HG02885 (cell line): ENCODE measurements around the gene DPH2.

ENCODE experiments used
- ATAC-seq: cut with Tn5 transposase; IDR thresholded peaks from one replicate; pipeline ENCODE4 v1.9.1; 2021; ENCODE audit warnings: mild to moderate bottlenecking; ENCODE audit not compliant: unreplicated experiment, poor library complexity

DPH2 gene

DNA sequence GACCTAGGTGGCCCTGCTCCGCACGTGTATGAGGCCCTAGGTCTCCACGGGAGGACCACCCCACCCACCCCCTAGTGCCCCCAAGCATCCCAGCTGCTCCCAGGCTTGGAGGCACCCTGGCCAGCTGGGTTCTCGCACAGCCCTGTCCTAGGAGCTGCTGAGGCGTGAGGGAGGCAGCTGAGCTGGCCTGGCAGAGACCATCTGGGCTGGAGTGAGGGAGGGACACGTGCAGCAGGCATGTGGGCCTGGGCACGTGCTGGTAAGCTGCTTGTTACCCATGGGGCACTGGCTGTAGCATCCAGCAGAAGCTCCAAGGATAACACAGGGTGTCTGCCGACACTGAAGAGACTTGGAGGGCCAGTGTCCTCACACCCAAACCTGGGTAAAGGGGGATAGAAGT, 51.3 kb downstream of the DPH2 start:
- no peak for ATAC-seq

DNA sequence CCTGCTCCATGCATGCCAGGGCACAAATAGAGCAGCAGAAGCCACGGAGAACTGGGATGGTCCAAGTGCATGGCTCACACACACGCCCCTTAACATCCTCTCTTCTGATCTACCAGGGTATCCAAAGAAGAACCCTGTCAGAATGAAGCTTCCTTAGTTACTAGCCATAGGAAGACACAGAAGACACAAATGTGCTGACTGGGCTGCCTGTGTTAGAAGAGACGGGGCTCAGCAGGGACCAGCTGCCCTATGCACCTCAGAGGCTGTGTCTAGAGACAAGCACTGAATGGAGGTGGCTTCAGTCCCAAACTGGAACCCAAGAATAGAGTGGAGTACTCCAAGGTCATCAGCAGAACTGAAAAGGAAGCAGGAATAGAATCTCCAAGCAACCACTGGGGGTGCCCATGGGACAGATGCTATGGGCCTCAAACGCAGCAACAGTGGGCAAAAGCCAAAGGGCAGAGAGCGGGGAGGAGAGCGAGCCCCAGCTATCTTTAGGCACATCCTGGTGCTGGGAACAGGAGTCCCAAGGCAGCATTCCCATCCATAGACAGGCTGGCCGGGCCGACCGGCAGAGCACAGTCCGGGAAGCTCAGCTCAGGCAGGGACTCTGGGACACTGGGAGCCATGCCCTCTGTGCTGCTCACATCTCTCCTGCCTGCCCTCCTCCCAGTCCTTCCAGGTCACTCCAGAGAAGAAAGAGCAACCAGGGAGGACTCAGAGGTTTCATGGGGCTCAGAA, 51.9 kb downstream of the DPH2 start:
- ATAC-seq = no peak
